GM18508 (cell line): ENCODE results near the gene LIF.

Source experiments
- ATAC-seq: cut with Tn5 transposase; IDR thresholded peaks from one replicate; pipeline ENCODE4 v1.9.1; 2021; ENCODE audit warnings: moderate number of reproducible peaks; ENCODE audit not compliant: insufficient read depth, unreplicated experiment

LIF gene

DNA sequence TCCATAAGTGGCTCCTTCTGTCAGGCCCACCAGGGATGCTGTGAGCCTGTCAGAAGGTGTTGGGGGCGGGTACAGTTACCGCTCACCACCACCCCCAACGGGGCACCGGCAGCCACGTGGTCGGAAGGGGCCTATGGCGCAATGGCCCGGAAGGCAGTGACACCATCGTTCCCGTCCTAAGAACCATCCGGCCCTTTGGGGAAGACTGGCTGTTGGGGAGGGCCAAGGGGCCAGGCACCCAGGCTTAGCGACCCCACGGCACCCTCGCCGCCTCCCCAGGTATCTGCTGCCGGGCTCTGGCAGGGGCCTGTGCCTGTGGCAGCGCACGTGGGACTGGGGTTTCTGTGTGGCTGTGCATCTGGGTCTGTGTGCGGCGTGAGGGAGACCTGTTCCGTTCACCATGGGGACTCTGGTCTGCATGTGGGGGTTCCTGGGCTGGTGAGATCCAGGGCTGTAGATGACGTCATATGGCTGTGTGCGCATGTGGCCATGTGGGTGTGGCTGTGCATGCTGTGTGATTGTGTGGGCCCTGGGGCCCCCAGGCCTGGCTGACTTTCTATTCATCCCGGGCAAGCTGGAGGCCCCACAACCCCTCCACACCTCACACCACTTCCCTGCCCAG, 19.4 kb upstream of the LIF start:
- ATAC-seq, result no peak

DNA sequence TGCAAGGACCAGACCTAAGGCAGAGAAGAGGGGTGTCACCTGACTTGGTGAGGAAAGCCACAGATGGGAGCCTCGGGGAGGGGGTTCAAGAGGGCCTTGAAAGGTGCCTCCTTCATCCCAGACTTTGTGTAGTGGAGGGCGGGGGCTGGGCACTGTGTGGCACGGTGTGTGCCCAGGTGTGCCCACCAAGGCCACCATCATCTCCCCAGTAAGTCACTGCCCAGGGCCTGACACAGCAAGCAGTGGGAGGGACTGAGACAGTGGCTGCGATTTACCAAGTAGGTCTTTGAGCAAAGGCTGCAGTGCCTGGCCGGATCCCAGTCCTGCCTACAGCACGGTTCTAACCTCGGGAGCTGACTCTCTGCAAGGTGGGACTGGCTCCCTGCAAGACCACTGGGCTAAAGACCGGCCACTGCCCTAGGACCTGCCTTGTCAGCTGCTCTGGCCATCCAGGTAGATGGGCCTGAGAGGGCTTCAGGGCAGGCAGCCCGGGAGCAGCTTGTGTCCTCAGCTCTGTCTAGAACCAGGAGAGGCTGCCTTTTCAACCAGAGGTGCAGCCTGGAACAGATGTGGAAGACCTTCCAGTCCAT, 18.7 kb upstream of the LIF start:
- ATAC-seq, result no peak

DNA sequence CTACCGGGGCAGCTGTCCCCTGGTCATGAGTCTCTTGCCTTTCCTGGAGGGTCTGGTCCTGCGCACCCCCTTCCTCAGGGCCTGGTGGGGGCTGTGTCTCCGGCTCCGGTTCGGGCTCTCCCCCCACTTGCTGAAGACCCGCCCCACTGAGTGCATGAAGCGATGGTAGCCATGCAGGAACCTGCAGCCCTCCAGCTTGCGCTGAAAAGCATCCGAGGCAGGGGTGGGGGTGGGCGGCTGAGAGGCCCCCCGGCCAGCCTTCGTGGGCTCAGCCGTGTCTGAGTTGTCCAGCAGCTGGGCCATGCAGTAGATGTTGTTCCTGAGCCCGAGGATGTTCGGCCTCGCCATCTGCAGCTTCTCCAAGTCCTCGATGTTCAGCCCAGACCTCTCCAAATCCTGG, 17.3 kb upstream of the LIF start:
- ATAC-seq, result no peak

DNA sequence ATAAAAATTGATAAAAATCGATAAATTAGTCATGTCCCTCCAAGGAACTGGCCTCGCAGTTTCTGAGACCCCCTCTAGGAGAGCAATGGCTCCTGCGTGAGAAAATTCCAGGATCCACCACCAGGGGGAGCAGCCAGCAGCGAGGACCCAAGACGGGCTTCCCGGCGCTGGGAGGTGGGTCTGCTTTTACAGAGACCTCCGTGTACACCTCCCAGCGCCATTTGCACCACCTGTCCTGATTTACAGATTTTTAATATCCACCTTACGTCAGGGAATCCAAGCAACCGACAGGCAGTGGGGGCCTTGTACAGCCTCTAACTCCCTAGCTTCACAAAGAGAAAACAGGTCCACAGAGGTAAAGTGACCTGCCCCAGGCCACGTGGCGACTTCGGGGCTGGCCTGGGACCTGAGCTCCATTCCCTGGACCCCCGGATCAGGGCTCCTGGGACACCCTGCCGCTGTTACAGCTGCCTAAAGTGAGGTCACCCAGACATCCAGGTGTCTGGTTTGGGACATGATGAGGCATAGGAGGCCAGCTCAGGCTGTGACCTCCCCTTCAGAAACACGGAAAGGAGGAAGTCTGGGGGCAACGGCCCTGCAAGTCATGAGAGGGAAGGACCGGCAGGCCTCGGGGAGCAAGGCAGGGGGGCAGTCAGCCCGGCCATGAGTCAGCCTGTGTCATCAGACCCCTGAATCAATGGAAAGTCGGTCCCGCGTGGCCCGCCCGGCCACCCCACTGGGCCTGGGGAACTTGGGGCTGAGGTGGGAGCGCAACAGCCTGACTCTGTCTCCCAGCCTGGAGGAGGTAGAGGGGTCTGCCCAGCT, 16.6 kb upstream of the LIF start:
- no peak for ATAC-seq

DNA sequence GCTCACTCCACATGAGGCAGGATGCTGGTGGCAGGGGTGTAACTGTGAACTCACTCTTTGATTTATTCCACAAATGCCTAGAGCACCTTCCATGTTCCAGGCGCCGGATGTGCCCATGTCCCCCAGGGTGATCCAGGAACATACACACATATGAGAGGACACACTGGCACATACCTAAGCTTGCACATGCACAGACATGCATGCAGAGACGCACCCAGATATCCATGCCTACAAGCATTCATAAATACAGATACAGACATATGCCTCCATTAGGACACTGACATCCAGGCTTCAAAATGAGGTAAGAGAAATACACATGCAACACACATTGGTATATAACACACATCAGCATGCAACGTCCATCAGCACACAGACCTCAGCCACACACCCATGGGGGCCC, 15.6 kb upstream of the LIF start:
- no peak for ATAC-seq

DNA sequence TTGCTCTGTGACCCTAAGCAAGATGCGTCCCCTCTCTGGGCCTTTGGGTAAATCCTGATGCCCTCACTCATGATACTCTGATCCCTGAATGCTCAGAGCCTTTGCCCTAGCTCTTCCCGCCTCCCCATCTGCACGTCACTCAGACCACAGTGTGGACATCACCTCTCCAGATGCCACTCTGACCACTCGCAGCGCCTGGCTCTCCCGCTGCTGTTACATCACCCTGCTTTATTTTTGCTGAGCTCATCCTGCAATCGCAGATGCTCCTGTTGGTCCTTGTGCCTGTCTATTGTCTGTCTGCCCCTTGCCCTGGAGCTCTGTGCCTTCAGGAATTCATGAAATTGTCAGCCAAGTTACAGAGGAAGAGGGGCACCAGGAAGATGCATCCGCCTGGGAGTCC, 14.6 kb upstream of the LIF start:
- no peak for ATAC-seq

DNA sequence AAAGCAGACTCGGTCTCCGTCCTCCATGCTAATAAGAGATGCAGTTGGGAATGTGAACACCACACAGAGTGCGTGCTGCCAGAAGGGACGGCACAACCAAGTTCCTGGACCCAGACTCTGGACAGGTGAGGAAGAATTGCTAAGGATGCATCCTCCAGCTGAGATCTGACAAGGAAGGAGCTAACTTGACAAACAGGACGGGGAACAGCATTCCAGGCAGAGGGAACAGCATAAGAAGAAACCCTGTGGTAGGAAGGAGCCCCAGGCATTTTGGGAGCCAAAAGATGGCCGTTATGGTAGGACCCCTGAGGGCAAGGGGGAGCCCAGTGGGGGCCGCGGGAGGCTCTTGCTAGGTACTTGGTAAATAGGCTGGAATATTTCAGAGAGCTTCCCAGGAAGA, 14.1 kb upstream of the LIF start:
- no peak for ATAC-seq

- no peak for ATAC-seq
These were observed 13.7 kb upstream of the LIF start for GRCh38 chr22:30260276-30260675.

GRCh38 chr22:30254314-30254713, 7.8 kb upstream of the LIF start:
- no peak for ATAC-seq

GRCh38 chr22:30253205-30253852, 6.8 kb upstream of the LIF start:
- ATAC-seq, result no peak

- no peak for ATAC-seq
These were observed 6.0 kb upstream of the LIF start for GRCh38 chr22:30252411-30253204.

- no peak for ATAC-seq
These were observed 5.2 kb upstream of the LIF start for GRCh38 chr22:30251711-30252110.

DNA sequence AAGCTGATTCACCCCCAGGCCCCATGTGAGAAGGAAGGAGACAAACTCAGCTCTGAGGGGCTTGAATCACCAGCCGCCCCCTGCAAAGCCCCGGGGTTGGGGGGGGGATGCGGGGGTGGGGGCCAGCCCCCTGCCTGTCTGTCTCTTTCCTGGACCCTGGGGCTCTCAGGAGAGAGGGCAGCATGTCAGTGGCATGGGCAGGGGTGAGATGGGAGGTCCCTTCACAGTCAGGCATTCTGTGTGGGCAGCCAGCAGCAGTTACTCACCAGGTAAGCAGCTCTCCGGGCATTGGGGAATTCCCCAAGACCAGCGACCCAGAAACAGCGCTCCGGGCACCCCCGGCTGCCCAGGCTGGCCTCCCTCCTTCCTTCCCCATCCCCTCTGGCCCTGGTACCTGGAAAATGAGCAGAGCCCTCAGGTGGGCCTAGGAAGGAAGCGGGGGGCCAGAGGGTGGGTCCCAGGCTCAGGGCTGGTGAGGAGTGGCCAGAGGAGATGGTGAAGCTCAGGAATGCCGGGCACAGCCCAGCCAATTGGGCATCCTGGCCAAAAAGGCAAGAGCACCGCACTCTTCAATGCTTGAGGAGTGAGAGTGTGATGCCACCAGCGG, 4.2 kb upstream of the LIF start:
- ATAC-seq, result no peak

DNA sequence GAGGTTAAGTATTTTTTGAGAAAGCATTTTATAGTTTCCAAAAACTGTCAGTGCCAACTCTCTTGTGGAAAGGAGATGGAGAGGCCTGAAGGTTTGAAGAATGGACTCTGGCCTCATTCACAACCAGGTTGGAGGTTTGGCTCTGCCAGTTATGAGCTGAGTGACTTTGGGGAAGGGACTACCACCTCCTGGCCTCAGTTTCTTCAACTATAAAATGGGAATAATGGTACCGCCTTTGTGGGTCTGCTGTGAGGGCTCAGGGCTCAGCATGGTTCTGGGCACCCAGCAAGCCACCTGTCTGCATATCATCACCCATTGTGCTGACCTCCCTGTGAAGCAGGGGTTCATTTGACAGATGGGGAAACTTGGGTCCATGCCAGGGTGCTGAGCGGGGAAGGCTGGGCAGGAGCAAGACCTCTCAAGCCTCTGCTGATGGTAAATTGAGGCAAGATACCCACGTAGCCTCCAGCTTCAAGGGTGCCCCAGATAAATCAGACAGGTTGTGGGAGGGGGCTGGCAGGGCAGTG, 3.5 kb upstream of the LIF start:
- no peak for ATAC-seq

- no peak for ATAC-seq
These were observed 2.8 kb upstream of the LIF start for GRCh38 chr22:30249049-30250038.

- no peak for ATAC-seq
These were observed 1.9 kb upstream of the LIF start for GRCh38 chr22:30248484-30248883.

GRCh38 chr22:30247974-30248373, 1.4 kb upstream of the LIF start:
- ATAC-seq, result no peak

GRCh38 chr22:30247561-30247960, 1.0 kb upstream of the LIF start:
- no peak for ATAC-seq
